Mucosa of descending colon (tissue), 3 donors: ENCODE data around the gene MROH2A. TPM values are rescaled to one million over a fixed set of nuclear protein-coding genes. Genes with fewer than 3 reads are reported as not detected.

Experiments
- ATAC-seq: fragments of 200-7000 bp; cut with Tn5 transposase; one replicate; pipeline ENCODE4 v1.9.1; 2020; ENCODE audit warnings: mild to moderate bottlenecking, moderate library complexity
- DNase-seq, 3 donors: peaks; one replicate each; pipeline ENCODE4 v3.0.0-alpha.2; 2020
- H3K36me3 ChIP-seq: fragments of 200-600 bp; one replicate; pipeline ENCODE4 v1.8.0; 2021; ENCODE audit warnings: low read depth, mild to moderate bottlenecking
- H3K4me1 ChIP-seq: fragments of 200-600 bp; one replicate; pipeline ENCODE4 v1.8.0; 2021; ENCODE audit warnings: low read depth, mild to moderate bottlenecking
- H3K4me3 ChIP-seq: fragments of 200-600 bp; one replicate; pipeline ENCODE4 v1.8.0; 2021; ENCODE audit warnings: mild to moderate bottlenecking
- H3K9me3 ChIP-seq: fragments of 200-600 bp; one replicate; pipeline ENCODE4 v1.8.0; 2021; ENCODE audit warnings: mild to moderate bottlenecking
- intact Hi-C, 2 donors: fragments of 100-400 bp; cut with DNase I in 1 of 2; cut with micrococcal nuclease in 1 of 2; formaldehyde crosslinking; loops; one replicate each; pipeline versions ENCODE4 v1.11.0 to v1.11.1; 2022; cut with DNase I, micrococcal nuclease
- total RNA-seq, 3 donors: library from RNA; stranded (reverse); fragmentation: NEBNext Ultra II Directional in 2 of 3; extraction: Animal tissue kit (Norgen Biotek cat#: 25700) in 2 of 3; gene quantifications; one replicate each; pipeline versions ENCODE4 v1.2.1 to v1.2.4, GENCODE V29; 2021 to 2023
- TF ChIP-seq, protein P1 (sequence below): fragments of 200-600 bp; IDR thresholded peaks from one replicate; pipeline ENCODE4 v1.8.0; 2022; ENCODE audit warnings: antibody characterized with exemption, mild to moderate bottlenecking
- donor health status: DM: no; HTN: no; CAD: no; lungs with moderate emphysema.
- donor health status: DM: no; HTN: no; CAD: no.
- donor health status: DM: no; HTN: yes; CAD: no.

The MROH2A gene
- total RNA-seq, 3 donors from 2014 or later = 0.20 TPM; not detected in 2

DNA sequence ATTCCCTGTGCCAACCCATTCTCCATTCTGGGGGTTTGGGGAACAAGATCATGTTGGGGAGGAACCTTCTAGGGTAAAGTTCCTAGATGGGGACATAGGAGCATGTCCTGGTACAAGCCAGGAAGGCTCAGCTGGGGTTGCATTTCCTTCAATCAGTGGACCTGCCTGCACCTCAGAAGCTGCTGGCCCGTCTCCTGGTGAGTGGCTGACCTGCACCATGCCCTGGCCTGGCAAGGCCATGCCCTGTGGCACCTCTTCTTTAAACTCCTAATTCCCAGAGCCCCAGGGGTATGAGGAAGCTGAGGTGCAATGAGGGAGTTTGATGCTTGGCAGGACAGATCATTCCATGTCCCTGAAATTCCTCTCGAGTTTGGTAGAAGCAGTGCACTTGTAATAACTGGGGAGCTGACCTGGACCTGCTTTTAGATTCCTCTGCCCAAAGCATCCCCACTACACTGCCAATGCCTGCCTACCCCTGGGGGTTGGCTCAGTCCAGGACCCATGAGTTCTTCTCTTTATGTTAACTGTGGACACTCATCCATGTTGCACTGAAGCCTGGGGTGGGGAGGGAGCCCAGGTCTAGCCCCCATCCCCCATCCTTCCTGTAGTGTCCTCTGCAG, 25.3 kb downstream of the MROH2A start:
- Histone ChIP-seq H3K36me3 (no peaks in the 10 kb centered on the region), H3K4me3 (no peak overlapping the region), H3K4me1 (no peaks in the 10 kb centered on the region), H3K9me3 (no peaks in the 10 kb centered on the region)
- no peak for ATAC-seq
- intact Hi-C loops = no loop called here
- TF ChIP-seq, protein P1, sequence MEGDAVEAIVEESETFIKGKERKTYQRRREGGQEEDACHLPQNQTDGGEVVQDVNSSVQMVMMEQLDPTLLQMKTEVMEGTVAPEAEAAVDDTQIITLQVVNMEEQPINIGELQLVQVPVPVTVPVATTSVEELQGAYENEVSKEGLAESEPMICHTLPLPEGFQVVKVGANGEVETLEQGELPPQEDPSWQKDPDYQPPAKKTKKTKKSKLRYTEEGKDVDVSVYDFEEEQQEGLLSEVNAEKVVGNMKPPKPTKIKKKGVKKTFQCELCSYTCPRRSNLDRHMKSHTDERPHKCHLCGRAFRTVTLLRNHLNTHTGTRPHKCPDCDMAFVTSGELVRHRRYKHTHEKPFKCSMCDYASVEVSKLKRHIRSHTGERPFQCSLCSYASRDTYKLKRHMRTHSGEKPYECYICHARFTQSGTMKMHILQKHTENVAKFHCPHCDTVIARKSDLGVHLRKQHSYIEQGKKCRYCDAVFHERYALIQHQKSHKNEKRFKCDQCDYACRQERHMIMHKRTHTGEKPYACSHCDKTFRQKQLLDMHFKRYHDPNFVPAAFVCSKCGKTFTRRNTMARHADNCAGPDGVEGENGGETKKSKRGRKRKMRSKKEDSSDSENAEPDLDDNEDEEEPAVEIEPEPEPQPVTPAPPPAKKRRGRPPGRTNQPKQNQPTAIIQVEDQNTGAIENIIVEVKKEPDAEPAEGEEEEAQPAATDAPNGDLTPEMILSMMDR = no peak
- no peak for DNase-seq

DNA sequence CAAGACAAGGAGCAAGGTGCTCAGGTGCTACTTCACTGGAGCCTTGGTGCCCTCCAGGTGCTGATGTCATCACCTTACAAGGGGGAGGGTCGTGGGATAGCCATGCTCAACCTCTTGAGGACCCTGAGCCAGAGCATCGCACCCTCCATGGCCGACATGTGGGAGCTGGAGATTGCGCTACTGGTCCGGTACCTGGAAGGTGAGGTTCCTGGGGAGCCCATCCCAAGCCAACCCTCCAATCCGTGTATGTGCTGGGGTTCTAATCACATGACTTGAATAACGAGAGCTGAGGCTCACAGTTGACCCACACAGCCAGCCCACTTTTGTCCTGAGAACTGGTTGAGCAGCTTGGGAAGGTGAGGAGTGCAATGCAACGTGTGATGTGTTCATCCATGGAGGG, 25.9 kb downstream of the MROH2A start:
- DNase-seq = no peak
- no peaks in the 10 kb centered on the region for H3K36me3 ChIP-seq

DNA sequence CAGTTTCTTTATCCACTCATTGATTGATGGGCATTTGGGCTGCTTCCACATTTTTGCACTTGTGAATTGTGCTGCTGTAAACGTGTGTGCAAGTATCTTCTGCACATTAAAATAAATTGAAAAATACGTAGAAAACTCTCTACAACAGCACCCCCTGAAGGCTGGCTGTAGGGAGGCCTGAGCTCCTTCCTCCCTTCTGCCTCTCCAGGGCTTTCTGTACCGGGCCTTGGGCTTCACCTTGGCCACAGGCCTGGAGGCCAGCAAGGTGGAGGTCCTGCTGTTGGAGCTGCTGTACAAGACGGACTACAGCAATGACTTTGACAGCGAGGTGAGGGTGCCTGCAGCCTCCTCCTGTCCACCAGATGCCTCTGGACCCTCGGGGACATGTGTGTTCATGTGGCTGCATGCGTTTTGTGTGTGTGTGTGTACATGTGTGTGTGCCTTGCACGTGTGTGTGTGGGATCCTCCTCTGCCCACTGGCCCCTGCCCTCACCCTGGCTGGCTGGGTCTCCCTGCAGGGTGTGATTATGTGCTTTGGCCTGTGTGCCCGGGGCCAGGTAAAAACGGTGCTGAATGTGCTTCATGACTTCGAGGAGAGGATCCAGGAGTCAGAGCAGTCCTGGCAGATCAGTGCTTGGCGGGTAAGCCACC, 29.2 kb downstream of the MROH2A start:
- intact Hi-C loops = no loop called here
- DNase-seq = no peak

More for the DNA sequence above, 25.9 kb downstream of the MROH2A start:
- no peak for ATAC-seq
- intact Hi-C loops = no loop called here
- H3K9me3 ChIP-seq = no peaks in the 10 kb centered on the region
- no peaks in the 10 kb centered on the region for H3K4me1 ChIP-seq
- H3K4me3 ChIP-seq = no peak overlapping the region
- TF ChIP-seq, protein P1 = no peak

DNA sequence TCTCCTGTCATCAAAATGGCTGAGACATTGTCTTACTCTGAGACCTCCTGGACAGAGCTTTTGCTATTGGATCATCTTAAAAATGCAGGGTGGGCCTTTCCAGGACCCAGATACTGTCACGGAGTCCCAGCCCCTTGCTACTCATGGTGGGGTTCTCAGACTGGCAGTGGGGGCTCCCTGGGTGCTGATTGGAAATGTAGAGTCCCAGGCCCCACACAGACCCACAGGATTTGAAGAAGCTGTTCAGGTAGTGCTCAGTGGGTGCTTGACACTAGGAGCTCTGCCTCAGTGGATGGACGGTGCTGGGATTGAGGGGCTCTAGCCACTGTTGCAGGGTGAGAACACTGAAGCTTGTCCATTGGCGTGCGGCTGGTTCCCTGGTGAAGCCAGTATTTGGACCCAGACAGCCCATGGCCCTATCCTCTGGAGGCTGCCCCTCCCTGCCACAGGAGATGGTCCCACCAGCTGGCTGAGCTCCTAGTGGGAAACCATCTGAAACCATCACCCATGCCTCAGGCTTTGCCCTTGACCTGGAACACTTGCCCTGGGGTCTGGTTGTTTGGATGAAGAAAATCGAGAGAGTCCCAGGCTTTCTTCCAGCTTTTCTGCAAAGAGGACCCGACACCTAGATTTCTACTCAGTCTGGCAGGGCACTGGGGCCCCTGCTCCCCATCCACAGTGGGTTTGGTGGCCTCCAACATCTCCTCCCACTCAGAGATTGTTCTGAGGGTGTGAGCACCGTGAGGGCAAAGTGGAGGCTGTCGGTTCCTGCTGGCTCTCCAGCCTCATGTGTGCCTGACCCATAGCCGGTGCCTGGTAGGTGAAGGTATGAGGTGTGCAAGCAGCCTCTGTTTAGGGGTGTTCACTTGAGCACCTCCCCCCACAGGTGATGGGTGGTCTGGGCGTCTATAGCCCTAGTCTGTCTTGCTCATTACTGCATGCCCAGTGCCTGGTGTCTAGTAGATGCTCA, 30.1 kb downstream of the MROH2A start:
- no peaks in the 10 kb centered on the region for H3K36me3 ChIP-seq
- ATAC-seq (no peak), DNase-seq (no peak)
- no peaks in the 10 kb centered on the region for H3K9me3 ChIP-seq
- no peak overlapping the region for H3K4me3 ChIP-seq
- no peaks in the 10 kb centered on the region for H3K4me1 ChIP-seq
- TF ChIP-seq, protein P1 = no peak
- intact Hi-C loops = no loop called here

More for the DNA sequence above, 29.2 kb downstream of the MROH2A start:
- TF ChIP-seq, protein P1 = no peak
- Histone ChIP-seq H3K4me3 (no peak overlapping the region), H3K4me1 (no peaks in the 10 kb centered on the region), H3K36me3 (no peaks in the 10 kb centered on the region), H3K9me3 (no peaks in the 10 kb centered on the region)
- no peak for ATAC-seq

DNA sequence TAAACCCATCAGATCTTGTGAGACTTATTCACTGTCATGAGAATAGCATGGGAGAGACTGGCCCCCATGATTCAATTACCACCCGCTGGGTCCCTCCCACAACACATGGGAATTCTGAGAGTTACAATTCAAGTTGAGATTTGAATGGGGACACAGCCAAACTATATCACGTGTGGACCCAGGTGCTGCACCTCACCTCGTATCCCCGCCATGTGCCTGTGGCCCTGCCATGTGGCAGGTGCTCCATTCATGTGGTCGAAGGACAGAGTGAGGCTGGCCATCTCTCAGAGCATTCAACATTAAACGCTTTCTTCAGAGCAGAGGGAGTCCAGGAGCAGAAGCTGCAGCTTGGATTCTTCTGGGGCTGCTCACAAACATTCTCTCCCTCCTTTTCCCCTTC, 32.3 kb downstream of the MROH2A start:
- Histone ChIP-seq H3K4me3 (no peak overlapping the region), H3K4me1 (no peaks in the 10 kb centered on the region), H3K9me3 (no peaks in the 10 kb centered on the region), H3K36me3 (no peaks in the 10 kb centered on the region)
- no peak for DNase-seq
- ATAC-seq = no peak
- intact Hi-C loops = no loop called here
- TF ChIP-seq, protein P1 = no peak
